HepG2 (cell line): ENCODE results near the gene TRIM23. TPM values are rescaled to one million over a fixed set of nuclear protein-coding genes. Genes with fewer than 3 reads are reported as not detected.

Source experiments
- DMTF1 ChIP-seq: sonication (generic); formaldehyde crosslinking; IDR thresholded peaks from 2 replicates; pipeline ENCODE4 v1.4.0; 2020; ENCODE audit warnings: mild to moderate bottlenecking, missing genetic modification reagents
- FOXJ3 ChIP-seq: sonication (generic); formaldehyde crosslinking; IDR thresholded peaks from 2 replicates; pipeline ENCODE4 v1.4.0; 2020; ENCODE audit warnings: missing genetic modification reagents, mild to moderate bottlenecking, borderline replicate concordance
- GRHL1 ChIP-seq: sonication (generic); formaldehyde crosslinking; conservative IDR thresholded peaks from 2 replicates; pipeline ENCODE4 v1.8.0; 2022; ENCODE audit warnings: missing genetic modification reagents
- KLF11 ChIP-seq: IDR thresholded peaks from 2 replicates; pipeline ENCODE4 v1.6.1; 2016; ENCODE audit warnings: missing compliant biosample characterization
- LRRFIP1 ChIP-seq: sonication (generic); formaldehyde crosslinking; conservative IDR thresholded peaks from 2 replicates; pipeline ENCODE4 v1.4.0; 2020; ENCODE audit warnings: missing genetic modification reagents
- STAG1 ChIP-seq: sonication (generic); formaldehyde crosslinking; IDR thresholded peaks from 2 replicates; pipeline ENCODE4 v1.4.0; 2020; ENCODE audit warnings: missing genetic modification reagents
- TGIF2 ChIP-seq: IDR thresholded peaks from 2 replicates; pipeline ENCODE4 v1.6.1; 2016; ENCODE audit warnings: control low read depth, missing compliant biosample characterization
- ZBTB3 ChIP-seq: sonication (generic); formaldehyde crosslinking; IDR thresholded peaks from 2 replicates; pipeline ENCODE4 v1.4.0; 2020; ENCODE audit warnings: low read depth, mild to moderate bottlenecking, moderate library complexity, missing genetic modification reagents, borderline replicate concordance
- ZBTB42 ChIP-seq: sonication (generic); formaldehyde crosslinking; IDR thresholded peaks from 2 replicates; pipeline ENCODE4 v1.5.0; 2020; ENCODE audit warnings: mild to moderate bottlenecking, missing genetic modification reagents
- ZBTB44 ChIP-seq: sonication (generic); formaldehyde crosslinking; IDR thresholded peaks from 2 replicates; pipeline ENCODE4 v1.4.0; 2020; ENCODE audit warnings: missing genetic modification reagents
- ZEB1 ChIP-seq: IDR thresholded peaks from 2 replicates; pipeline ENCODE4 v1.6.1; 2012; ENCODE audit warnings: mild to moderate bottlenecking, low read depth, inconsistent platforms; ENCODE audit not compliant: insufficient replicate concordance
- ZFP1 ChIP-seq: IDR thresholded peaks from 2 replicates; pipeline ENCODE4 v1.6.1; 2016
- ZNF143 ChIP-seq: sonication (generic); formaldehyde crosslinking; IDR thresholded peaks from 2 replicates; pipeline ENCODE4 v1.4.0; 2020; ENCODE audit warnings: missing genetic modification reagents
- ZNF205 ChIP-seq: IDR thresholded peaks from 2 replicates; pipeline ENCODE4 v1.6.1; 2018; ENCODE audit warnings: missing biosample characterization, missing genetic modification reagents
- ZNF24 ChIP-seq: fragments of 450-650 bp; IDR thresholded peaks from 2 replicates; pipeline ENCODE4 v1.6.1; 2017; ENCODE audit warnings: antibody characterized with exemption, mild to moderate bottlenecking
- ZNF530 ChIP-seq: sonication (generic); formaldehyde crosslinking; IDR thresholded peaks from 2 replicates; pipeline ENCODE4 v1.5.0; 2020; ENCODE audit warnings: low read depth, mild to moderate bottlenecking, missing genetic modification reagents
- ZNF737 ChIP-seq: sonication (generic); formaldehyde crosslinking; IDR thresholded peaks from 2 replicates; pipeline ENCODE4 v1.5.0; 2020; ENCODE audit warnings: missing genetic modification reagents, mild to moderate bottlenecking, borderline replicate concordance
- ZNF773 ChIP-seq: sonication (generic); formaldehyde crosslinking; IDR thresholded peaks from 2 replicates; pipeline ENCODE4 v1.4.0; 2020; ENCODE audit warnings: missing genetic modification reagents, borderline replicate concordance
- ZNF878 ChIP-seq: sonication (generic); formaldehyde crosslinking; IDR thresholded peaks from 2 replicates; pipeline ENCODE4 v1.8.1; 2023; ENCODE audit warnings: mild to moderate bottlenecking, missing genetic modification reagents, moderate library complexity
- polyA plus RNA-seq, 8 experiments: library from polyadenylated mRNA; depleted of rRNA in 3 of 8; stranded (reverse) in 7 of 8; unstranded in 1 of 8; fragments of >200 nt; fragmentation: Illumina TruSeq in 4 of 8; extraction: Trizol in 4 of 8; gene quantifications; 2 replicates each; pipeline versions ENCODE4 v1.2.1 to v1.2.3, GENCODE V29; 2011 to 2016; ENCODE audit warnings: low read depth in 4 of 8, missing spikeins in 1 of 8, mixed read lengths in 1 of 8; ENCODE audit not compliant: insufficient read depth in 1 of 8
- total RNA-seq, 5 experiments: library from RNA; depleted of rRNA; stranded (reverse); fragments of >200 nt; fragmentation: Illumina TruSeq; extraction: Trizol; gene quantifications; 2 replicates each; pipeline ENCODE4 v1.2.3, GENCODE V29; 2016; ENCODE audit warnings: low read depth in 1 of 5

The TRIM23 gene
- total and polyA plus RNA-seq, 2 of the 13 experiments (the other 11 are each of a cell fraction or from before 2014, with no cell fraction given), result 4.6 to 11.4 TPM

GRCh38 chr5:65624571-65625555 is 730 bp upstream of the TRIM23 start, which contains the start of the genes SHLD3 and TRAPPC13 (continued):
- TF ChIP-seq ZBTB44 (CRISPR knock-in tag) (no peak), STAG1 (CRISPR knock-in tag) (no peak), ZNF530 (CRISPR knock-in tag) (no peak), DMTF1 (no peak), GRHL1 (no peak), ZBTB42 (no peak), ZNF24 (no peak), ZEB1 (peak; percentile 60), ZNF143 (CRISPR knock-in tag) (peak; percentile 86), ZNF737 (CRISPR knock-in tag) (no peak), ZFP1 (no peak; the same call in 1 of the 2 replicates), ZNF878 (CRISPR knock-in tag) (no peak), LRRFIP1 (CRISPR knock-in tag) (no peak), KLF11 (CRISPR knock-in tag) (no peak), ZNF773 (CRISPR knock-in tag) (no peak), TGIF2 (0 out of 2 replicates have a peak, but pooled peaks have one; percentile 33), FOXJ3 (CRISPR knock-in tag) (peak; percentile 17; the same call in 1 of the 2 replicates), ZNF205 (no peak; the same call in 1 of the 2 replicates), ZBTB3 (no peak)
